ENCODE data around the gene MRPL18.
"Not testable (repeated sequence)": the region's sequence is repeated elsewhere in the genome, so short reads cannot be mapped to it uniquely, and the experiment has no call there.

MRPL18 gene

GRCh38 chr6:159817951-159818739 is 27.9 kb downstream of the MRPL18 start:
- TF ChIP-seq, protein P1, sequence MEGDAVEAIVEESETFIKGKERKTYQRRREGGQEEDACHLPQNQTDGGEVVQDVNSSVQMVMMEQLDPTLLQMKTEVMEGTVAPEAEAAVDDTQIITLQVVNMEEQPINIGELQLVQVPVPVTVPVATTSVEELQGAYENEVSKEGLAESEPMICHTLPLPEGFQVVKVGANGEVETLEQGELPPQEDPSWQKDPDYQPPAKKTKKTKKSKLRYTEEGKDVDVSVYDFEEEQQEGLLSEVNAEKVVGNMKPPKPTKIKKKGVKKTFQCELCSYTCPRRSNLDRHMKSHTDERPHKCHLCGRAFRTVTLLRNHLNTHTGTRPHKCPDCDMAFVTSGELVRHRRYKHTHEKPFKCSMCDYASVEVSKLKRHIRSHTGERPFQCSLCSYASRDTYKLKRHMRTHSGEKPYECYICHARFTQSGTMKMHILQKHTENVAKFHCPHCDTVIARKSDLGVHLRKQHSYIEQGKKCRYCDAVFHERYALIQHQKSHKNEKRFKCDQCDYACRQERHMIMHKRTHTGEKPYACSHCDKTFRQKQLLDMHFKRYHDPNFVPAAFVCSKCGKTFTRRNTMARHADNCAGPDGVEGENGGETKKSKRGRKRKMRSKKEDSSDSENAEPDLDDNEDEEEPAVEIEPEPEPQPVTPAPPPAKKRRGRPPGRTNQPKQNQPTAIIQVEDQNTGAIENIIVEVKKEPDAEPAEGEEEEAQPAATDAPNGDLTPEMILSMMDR (IDR thresholded peaks at IDR 0.05; ENCODE audit: borderline replicate concordance, insufficient read depth, low read depth, low read length): no peak
- H3K4me3 ChIP-seq (ENCODE audit: low read depth, low read length): no peak overlapping the region

- no peak overlapping the region for H3K4me3 ChIP-seq (ENCODE audit: low read depth, low read length)
- TF ChIP-seq, protein P1 (IDR thresholded peaks at IDR 0.05; ENCODE audit: borderline replicate concordance, insufficient read depth, low read depth, low read length): no peak
Measured at GRCh38 chr6:159819098-159819497, 28.8 kb downstream of the MRPL18 start.

GRCh38 chr6:159819932-159820640 is 29.8 kb downstream of the MRPL18 start:
- H3K4me3 ChIP-seq (ENCODE audit: low read depth, low read length): no peak overlapping the region
- TF ChIP-seq, protein P1 (IDR thresholded peaks at IDR 0.05; ENCODE audit: borderline replicate concordance, insufficient read depth, low read depth, low read length): no peak

- TF ChIP-seq, protein P1 (IDR thresholded peaks at IDR 0.05; ENCODE audit: borderline replicate concordance, insufficient read depth, low read depth, low read length): no peak
- no peak overlapping the region for H3K4me3 ChIP-seq (ENCODE audit: low read depth, low read length)
Measured at GRCh38 chr6:159821122-159821521, 30.9 kb downstream of the MRPL18 start.

- no peak overlapping the region for H3K4me3 ChIP-seq (ENCODE audit: low read depth, low read length)
- TF ChIP-seq, protein P1 (IDR thresholded peaks at IDR 0.05; ENCODE audit: borderline replicate concordance, insufficient read depth, low read depth, low read length): no peak
Measured at GRCh38 chr6:159821726-159822125, 31.5 kb downstream of the MRPL18 start.

DNA sequence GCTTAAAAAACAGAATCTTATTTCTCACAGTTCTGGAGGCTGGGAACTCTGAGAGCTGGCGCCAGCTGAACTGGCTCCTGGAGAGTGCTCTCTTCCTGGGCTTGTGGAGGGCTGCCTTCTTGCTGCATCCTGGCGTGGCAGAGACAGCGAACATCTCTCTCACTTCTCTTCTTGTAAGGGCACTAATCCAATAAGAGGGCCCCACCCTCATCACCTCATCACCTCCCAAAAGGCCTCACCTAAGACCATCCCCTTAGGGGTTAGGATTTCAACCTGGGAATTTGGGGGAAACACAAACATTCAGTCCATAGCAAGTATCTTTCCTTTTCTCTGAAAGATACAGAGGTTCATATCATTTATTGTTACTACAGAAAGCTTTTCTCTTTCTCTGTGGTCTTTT is 33.7 kb downstream of the MRPL18 start:
- TF ChIP-seq, protein P1 (IDR thresholded peaks at IDR 0.05; ENCODE audit: borderline replicate concordance, insufficient read depth, low read depth, low read length): no peak

GRCh38 chr6:159824690-159825089 is 34.4 kb downstream of the MRPL18 start:
- H3K4me3 ChIP-seq (ENCODE audit: low read depth, low read length): not testable (repeated sequence)

More for the DNA sequence above, 33.7 kb downstream of the MRPL18 start:
- H3K4me3 ChIP-seq (ENCODE audit: low read depth, low read length): no peak overlapping the region

Data from GM12875 (cell line).